OCI-LY7 (cell line): ENCODE results near the gene ZSWIM3.

Source experiments
- CTCF ChIP-seq: fragments of 200-600 bp; sonication (generic); conservative IDR thresholded peaks from 2 replicates; pipeline ENCODE4 v1.5.1; 2014; ENCODE audit warnings: mild to moderate bottlenecking, antibody characterized with exemption, low read length, moderate library complexity, mixed read lengths
- EZH2phosphoT487 ChIP-seq: fragments of 200-600 bp; sonication (generic); IDR thresholded peaks from 2 replicates; pipeline ENCODE4 v1.6.1; 2018; ENCODE audit warnings: low read depth, borderline replicate concordance, mild to moderate bottlenecking, mixed run types, antibody characterized with exemption, low read length, moderate library complexity, mixed read lengths

- TF ChIP-seq CTCF (no peak), EZH2phosphoT487 (no peak)
These were observed 39.3 kb downstream of the ZSWIM3 start for GRCh38 chr20:45896641-45897161.
